NB4 (cell line): ENCODE results near the gene PSMB4.

Source experiments
- CTCF ChIP-seq: IDR thresholded peaks from one replicate; pipeline ENCODE4 v1.5.1; 2012; ENCODE audit warnings: low read depth, low read length
- MAX ChIP-seq: IDR thresholded peaks from 2 replicates; pipeline ENCODE4 v1.6.1; 2011; ENCODE audit warnings: low read depth, low read length
- MYC ChIP-seq: IDR thresholded peaks from 2 replicates; pipeline ENCODE4 v1.6.1; 2011; ENCODE audit warnings: low read depth, low read length

GRCh38 chr1:151369302-151369610 lies 30.1 kb upstream of the PSMB4 start:
- TF ChIP-seq CTCF: no peak
- no peak for TF ChIP-seq MAX
- no peak for TF ChIP-seq MYC
